Measurements from ENCODE around the gene KIAA0930. TPM values are rescaled to one million over a fixed set of nuclear protein-coding genes. Genes with fewer than 3 reads are reported as not detected.
"Not testable (repeated sequence)": the region's sequence is repeated elsewhere in the genome, so short reads cannot be mapped to it uniquely, and the experiment has no call there.

The KIAA0930 gene
- total RNA-seq: 21.6 TPM
- long read RNA-seq, full-length matches to known transcripts: 49 of 67 reads
- long read RNA-seq, partial matches to known transcripts: 4 of 67 reads
- long read RNA-seq, other reads (novel, unspliced or antisense): 14 of 67 reads

DNA sequence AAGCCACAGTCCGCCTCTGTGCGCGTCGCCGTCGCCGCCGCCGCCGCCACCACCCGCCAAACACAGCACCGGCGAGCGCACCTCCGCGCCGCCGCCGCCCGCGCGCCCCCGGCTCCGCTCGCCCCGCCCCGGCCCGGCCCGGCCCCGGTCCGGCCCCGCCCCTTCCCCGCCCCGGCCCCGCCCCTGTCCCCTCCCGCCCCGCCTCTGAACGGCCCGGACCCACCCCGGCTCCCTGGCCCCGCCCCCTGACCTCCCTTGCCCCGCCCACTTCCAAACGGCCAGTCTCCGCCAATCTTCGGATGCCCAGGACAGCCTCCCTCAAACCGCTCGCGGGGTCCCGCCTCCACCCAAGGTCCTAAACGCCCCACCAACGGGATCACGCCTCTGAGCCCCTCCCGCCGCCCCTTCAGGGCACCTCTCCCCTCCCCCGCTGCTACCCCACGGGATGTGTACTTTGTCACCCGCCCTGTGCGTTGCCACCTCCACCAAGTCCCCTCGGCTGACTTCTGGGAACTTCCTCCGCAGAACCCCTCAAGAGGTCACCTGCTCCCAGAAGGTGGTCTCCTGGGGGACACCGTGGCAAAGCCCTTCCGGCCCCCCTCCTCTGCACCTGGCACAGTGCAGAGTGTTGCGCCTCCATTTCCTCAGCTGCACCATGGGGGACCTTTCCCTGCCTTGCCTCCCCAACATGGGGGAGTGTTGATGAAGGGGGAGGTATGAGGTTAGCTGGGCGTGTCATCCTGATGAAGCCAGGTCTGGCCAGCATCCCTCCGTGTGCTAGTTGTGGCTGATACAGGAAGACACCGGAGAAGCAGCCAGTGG lies at the start of gene KIAA0930:
Gene KIAA0930, minus strand, starts transcription at position 85 of the 822 bp plus-strand sequence. CDS start 191 bp downstream, outside the sequence.
- intact Hi-C loops (cut with DNase I): loop anchor here (10.0 kb wide), 1 partner anchor 76 kb away; the partner anchor contains the start of gene NUP50
- DNase-seq (ENCODE audit: low spot score): peak; percentile 92

DNA sequence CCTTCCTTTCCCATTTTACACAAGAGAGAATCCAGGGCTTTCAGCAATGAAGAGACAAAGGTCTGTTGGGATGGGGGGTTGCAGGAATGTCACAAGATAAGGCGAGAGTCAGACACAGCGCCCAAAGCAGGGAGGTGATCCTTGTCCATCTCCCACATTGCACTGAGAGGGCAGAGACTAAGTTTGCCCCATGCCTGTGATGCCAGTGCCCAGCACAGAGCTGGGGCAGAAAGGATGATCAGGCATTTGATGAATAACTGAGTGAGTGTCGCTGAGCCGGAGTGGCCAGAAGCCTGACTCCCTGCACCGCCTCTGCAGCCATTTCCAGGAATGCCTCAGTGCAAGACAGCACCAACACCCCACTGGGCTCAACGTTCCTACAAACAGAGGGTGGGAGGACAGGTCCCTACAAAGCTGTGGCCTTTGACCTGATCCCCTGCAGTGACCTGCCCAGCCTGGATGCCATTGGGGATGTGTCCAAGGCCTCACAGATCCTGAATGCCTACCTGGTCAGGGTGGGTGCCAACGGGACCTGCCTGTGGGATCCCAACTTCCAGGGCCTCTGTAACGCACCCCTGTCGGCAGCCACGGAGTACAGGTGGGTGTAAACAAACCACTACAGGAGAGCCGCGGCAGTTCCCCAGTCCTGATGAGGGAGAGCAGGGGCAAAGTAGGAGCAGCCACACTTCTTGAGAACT lies 46.3 kb upstream of the KIAA0930 start:
- DNase-seq (ENCODE audit: low spot score): no peak
- intact Hi-C loops (cut with DNase I): no loop called here

DNA sequence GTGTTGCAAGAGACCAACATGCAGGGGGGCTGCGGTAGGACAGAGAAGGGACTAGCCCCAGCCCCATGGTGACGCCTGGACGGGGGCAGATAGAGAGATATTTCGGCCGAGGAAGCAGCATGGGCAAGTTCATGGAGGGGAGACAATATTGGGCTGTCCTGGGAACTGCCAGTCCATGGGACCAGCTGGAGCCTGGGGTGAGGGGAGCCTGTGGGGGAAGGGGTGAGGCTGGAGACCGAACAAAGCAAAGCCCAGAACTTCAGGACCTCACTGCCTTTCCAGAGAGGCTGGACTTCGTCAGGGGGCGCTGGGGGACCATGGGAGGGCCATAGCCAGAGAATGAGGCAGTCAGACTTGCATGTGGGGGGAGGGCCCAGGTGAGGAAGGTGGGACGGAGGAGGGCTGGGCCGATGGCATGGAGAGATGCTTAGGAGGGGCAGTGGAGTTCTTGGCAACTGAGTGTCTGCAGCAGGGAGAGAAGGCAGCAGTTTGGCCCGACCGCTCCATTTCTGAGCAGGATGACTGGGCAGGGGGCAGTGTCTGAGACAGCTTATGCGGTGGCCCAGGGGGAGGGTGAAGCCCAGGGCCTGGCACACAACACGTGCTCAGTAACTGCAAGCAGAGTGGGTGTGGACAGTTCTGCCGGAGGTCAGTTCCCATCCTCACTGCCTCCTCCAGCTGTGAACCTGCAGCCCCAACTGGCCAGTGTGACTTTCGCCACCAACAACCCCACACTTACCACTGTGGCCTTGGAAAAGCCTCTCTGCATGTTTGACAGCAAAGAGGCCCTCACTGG lies 44.8 kb upstream of the KIAA0930 start:
- intact Hi-C loops (cut with DNase I): no loop called here
- no peak for DNase-seq (ENCODE audit: low spot score)

DNA sequence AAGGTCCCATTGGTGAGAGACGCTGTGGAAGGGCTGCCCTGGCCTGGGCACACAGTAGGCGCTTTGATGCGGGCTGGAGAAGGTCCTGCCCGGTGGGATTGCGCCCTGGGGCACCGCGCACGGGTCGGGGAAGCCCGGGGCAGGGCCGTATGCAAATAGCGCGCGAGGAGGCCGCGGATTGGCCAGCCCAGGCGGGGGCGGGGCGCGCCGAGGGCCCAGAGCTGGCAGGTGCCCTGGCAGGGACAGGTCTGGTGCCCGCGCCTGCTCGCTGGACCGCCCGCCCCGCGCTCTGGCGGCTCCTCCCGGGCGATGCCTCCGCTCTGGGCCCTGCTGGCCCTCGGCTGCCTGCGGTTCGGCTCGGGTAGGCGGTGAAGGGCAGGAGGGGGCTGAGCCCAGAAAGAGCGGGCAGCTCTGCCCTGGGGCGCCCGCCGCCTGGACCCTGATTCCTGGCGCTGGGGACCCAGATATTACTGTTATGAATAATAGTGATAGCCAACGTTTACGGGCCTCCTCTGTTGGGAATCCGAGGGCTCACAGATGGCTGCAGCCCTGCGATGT lies 44.1 kb upstream of the KIAA0930 start, which contains the start of gene UPK3A:
Gene UPK3A, plus strand, starts transcription at position 245 of the 558 bp plus-strand sequence. Its CDS starts 65 bp downstream, at position 310.
- peak; percentile 90 for DNase-seq (ENCODE audit: low spot score)
- intact Hi-C loops (cut with DNase I): no loop called here

DNA sequence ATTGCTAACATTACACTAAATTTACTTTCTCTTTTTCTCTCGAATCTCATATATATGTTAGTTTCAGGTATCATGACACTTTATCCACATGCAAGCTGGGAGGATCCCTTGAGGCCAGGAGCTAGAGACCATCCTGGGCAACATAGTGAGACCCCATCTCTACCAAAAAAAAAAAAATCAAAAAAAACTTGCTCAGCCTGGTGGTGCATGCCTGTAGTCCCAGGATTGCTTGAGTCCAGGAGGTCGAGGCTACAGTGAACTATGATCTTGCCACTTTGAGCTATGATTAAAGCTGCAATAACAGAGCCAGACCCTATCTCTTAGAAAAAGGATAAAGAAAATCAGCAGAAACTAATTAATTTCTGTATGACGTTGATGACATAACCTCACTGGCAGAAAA lies 40.3 kb upstream of the KIAA0930 start:
- DNase-seq (ENCODE audit: low spot score): no peak
- intact Hi-C loops (cut with DNase I): no loop called here

DNA sequence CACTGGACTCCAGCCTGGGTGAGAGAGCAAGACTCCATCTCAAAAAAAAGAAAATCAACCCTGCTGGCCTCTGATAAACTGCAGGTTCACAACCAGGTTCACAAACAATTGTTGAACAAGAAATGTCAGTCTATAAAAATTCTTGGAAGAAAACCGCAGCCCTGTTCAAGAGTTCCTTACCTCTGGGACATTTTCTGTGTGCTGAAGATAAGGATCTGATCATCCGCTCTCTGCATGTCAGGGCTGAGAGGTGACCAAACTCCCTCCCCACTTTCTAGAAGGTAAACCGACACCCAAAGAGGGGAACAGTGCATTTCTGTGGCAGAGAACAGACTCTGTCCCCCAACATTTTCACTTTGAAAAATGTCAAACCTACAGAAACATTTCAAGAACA lies 39.9 kb upstream of the KIAA0930 start:
- intact Hi-C loops (cut with DNase I): no loop called here
- DNase-seq (ENCODE audit: low spot score): no peak

DNA sequence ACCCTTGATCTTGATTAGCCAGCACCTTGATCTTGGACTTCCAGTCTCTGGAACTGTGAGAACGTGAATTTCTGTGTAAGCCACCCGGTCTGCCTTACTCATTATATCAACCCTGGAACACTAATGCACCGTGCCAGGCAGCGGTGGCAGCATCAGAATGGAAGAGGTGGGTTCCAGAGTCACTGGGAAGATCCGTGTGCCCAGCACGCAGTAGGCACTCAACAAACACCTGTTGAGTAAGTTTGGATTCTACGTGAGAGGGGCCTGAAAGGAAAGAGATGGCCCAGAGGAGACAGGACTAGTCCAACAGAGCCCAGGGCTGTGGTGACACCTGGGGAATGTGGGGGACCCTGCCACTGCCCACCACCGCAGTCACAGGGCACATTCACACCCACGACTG lies 37.4 kb upstream of the KIAA0930 start:
- intact Hi-C loops (cut with DNase I): no loop called here
- DNase-seq (ENCODE audit: low spot score): no peak

DNA sequence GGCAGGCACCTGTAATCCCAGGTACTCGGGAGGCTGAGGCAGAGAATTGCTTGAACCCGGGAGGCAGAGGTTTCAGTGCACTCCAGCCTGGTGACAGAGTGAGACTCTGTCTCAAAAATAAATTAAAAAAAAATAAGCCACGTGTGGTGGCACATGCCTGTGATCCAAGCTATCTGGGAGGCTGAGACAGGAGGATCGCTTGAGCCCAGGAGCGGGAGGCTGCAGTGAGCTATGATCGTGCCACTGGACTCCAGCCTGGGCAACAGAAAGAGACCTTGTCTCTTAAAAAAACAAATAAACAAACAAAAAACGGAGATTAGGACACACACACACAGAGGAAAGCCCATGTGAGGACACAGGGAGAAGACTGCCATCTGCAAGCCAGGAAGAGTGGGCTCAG lies 37.0 kb upstream of the KIAA0930 start:
- intact Hi-C loops (cut with DNase I); DNase-seq (ENCODE audit: low spot score): not testable (repeated sequence)

DNA sequence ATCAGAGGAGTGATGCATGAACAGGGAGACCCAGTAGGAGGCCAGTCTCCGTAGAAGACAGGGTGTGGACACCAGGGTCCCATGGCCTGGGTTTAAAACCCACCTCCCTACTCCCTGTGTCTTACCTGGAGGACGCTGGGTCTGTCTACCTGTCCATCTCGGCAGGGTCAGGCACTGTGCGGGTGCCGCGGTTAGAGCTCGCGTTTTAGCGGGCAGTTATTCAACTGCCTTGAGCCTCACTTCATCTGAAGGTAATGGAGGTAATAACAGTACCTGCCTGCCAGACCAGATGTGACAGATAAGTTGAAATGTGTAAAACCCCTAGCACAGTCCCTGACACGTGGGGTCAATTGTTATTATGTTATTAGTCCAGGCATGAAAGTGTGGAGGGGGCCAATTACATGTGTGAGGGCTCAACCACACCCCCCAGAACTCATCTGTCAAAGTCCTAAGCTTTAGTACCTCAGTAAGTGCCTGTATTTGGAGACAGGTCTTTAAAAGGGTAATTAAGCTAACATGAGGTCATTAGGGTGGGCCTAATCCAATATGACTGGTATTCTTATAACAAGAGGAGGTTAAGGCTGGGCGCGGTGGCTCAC lies 35.9 kb upstream of the KIAA0930 start:
- intact Hi-C loops (cut with DNase I): no loop called here

DNA sequence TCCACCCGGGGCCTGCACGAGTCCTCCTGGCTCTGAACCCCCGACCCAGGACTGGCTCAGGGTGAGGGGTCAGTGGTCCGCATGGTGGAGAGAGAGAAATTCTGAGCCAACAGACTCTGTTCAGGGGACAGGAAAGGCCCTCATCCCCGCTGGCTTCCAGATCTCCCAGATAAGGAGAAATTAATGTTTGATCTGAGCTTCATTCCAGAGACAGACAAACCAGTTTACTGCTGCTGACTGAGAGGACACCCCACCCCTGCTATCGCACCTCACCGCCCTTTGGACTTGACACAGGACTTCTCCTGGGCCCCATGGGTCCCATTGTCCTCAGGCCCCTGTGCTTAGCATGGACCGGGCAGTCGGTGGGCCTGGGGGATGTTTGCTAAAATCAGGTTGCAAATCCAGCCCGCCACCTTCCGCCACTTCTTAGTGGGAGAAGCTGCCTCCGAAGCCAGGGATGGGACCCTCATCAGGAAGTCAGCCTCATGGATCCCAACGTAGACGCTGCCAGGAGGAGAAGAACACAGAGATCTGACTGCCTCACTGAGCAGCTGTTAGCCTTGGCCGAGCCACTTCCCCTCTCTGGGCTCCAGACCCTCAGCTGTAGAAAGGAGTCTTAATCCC lies 32.9 kb upstream of the KIAA0930 start:
- DNase-seq (ENCODE audit: low spot score): no peak
- intact Hi-C loops (cut with DNase I): no loop called here

More for the DNA sequence above, 35.9 kb upstream of the KIAA0930 start:
- no peak for DNase-seq (ENCODE audit: low spot score)

DNA sequence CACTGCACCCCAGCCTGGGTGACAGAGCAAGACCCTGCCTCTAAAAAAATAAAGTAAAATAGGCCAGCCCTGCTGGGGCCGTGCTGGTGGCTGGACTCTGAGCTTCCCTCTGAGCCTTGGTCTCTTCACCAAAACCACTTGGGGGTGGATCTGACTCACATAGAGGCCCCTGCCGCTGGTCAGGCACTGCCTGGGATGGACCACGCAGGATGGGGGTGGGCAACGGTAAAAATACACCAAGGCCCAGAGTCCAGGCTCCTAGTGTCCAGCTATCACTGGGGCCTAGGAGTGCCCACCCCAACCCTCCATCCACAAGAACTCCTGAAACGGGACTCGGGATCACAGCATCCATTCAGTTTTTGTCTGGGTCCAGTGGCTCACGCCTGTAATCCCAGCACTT lies 31.8 kb upstream of the KIAA0930 start:
- no peak for DNase-seq (ENCODE audit: low spot score)
- intact Hi-C loops (cut with DNase I): no loop called here

DNA sequence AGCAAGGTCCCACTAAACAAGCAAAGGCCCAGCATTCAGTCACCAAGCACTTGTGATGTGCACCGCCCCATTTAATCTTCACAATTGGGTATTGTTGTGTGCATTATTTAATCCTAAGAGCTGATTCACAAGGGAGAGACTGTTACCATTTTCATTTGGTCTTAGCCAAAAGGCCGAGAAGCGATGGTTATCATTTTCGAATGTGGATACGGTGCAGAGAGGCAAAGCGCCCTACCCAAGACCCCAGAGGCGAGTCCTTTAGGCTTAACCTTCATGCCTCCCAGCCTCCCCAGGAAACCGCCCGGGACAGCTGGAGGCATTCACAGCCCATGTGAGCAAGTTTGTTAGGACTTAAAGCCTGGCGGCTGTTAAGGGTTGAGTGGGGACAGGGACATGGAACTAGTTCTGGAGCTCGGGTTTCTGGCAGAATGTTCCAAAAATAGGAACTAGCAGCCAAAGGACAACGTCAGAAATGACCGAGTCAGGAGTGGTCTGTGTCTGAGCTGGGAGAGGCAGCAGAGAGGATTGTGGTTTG lies 31.0 kb upstream of the KIAA0930 start:
- intact Hi-C loops (cut with DNase I): no loop called here
- DNase-seq (ENCODE audit: low spot score): no peak

DNA sequence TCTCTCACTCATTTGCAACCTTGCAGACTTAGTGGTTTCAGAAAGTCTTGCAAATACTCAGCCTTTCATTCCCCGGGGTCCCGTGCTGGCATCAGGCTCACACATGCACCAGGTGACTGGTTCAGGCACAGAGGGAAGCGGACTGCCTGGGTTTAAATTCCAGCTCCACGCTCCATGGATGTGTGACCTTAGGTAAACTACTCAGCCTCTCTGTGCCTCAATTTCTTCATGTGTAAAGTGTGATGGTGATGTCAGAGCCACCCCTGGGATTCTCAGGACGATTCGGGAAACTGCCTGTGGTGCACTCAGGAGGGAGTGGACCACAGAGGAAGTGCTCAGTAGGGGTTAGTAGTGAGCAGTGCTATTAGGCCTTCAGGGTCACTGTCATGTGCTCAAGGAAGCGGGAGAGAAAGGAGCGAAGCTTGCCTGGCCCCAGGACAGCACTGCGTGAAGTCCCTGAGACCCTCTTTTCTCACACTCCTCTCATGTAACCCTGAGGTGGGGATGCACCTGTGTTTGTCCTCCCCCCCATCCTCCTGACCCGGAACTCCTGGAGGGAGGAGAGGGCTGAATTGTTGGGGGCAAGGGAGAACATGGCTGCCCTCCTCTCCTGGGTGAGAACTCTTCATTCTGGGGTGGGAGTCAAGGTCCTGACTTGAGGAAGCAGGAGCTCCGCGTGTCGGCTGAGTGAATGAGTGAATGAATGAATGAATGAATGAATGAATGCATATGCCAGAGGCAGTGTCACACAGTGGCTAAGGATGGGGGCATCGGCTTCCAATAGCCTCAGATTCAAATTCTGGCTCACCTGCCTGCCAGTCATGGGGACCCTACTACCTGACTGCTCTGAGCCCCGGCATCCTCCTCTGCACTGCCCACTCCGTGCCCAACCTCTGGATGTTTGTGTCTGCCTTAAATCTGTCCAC lies 29.7 kb upstream of the KIAA0930 start:
- intact Hi-C loops (cut with DNase I): no loop called here
- no peak for DNase-seq (ENCODE audit: low spot score)

DNA sequence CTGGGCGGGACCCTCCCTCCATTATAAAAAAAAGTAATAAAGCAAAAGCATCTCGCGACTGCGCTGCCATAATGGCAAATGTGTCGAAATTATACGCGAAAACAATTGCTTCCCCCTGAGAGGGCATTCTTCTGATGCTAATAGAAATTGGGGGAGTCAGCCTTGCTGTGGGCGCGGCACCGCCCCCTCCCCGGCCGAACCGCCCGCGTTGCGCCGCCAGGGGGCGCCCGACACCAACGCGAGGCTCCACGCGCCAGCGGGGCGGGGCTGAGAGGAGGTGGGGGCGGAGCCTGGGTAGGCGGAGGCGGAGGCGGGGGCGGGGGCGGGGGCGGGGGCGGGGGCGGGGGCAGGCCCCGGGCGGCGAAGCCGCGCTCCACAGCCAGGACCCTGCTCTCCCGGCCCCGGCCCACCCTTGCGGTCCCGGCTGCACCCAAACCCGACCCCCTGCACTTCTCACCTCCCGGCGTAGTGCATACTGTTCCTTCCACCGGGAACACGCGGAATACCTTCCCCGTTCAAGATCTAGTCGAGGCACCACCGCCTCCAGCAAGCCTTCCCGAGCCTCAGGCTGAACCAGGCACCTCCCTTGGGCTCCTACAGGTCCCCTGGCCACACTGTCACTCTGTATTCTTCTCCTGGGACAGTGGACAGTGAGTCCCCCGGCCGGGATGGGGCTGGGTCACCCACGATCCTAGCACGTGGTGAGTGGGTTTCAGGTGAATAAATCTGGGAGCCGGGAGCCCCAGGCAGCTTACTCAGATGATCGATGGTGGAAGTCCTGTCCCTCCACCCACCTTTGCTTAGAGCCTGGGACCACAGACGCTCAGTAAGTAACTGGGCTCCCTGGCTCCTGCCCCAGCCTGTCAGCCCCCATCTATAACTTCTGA lies 28.5 kb upstream of the KIAA0930 start:
- DNase-seq (ENCODE audit: low spot score): peak; percentile 95
- intact Hi-C loops (cut with DNase I): loop anchor here (1.0 to 10.0 kb wide), 3 partner anchors 166 to 294 kb away; no protein-coding TSS in a partner anchor

DNA sequence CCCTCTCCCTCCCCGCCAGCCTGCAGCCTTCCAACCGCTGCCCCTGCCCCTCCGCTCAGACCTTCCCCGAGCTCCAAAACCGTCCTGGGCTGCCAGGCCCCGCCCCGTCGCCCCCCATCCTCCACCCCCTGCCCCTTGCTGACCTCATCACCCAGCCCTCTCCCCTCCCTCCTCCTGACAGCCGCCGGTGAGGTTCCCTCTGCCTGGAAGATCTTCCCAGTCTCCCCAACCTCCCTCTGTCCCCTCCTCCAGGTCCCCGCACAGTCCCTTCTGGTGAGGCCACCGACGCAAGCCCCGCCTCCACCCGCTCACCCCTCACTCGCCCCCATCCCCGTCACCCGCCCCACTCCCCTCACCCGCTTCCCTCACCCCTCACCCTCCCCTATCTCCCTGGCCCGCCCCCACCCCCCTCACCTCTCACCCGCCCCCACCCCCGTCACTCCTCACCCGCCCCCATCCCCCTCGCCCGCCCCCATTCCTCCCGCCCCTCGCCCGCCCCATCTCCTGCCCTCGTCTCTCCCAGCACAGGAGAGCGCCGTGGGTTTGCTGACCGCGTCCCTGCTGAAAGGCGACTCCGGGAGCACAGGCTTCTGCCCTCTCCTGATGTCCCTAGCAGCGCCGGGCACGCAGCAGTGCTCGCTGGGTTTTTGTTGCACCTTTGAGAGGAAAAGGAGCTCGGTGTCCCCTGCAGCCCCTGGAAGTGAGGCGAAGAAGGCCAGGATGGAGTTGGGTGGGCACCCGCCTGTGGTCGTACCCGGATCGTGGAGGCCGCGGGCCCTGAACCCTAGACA lies 27.7 kb upstream of the KIAA0930 start:
- intact Hi-C loops (cut with DNase I): loop anchor here (2.0 to 10.0 kb wide), 2 partner anchors 286 to 294 kb away; no protein-coding TSS in a partner anchor
- DNase-seq (ENCODE audit: low spot score): no peak
